ENCODE results near the gene MYH15. TPM values are rescaled to one million over a fixed set of nuclear protein-coding genes. Genes with fewer than 3 reads are reported as not detected.

The MYH15 gene
- total and polyA plus RNA-seq, 7 donors: under 0.01 to 0.60 (median 0.31) TPM; not detected in 3

DNA sequence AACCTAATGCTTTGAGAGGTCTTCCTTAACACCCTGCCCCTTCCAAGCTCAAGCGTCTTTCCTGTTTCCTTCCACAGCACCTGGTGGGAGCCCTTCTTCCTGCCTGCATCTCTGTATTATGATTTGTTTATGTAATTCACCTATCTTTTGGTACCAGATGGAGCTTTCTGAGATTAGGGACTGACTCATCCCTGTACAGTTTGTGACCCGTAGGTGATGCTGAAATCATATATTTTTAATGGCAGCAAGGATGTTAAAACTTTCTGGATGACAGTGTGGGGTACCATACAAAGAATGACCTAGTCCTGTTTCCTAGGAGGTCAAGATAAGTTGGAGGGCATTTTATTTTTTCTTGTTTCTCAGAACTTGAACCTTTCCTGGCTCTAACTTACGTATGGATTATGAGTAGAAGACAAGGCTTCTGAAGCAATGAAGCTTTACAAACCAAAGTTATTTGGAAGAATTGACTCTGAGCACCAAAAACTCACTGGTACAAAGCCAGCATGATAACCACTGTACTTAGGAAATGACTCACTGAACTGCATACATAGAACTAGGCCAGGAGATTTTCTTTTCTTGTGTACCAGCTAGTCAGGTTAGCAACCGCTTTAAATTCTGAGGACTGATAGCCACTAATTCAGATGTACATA, 167.4 kb downstream of the MYH15 start:
- intact Hi-C loops (cut with DNase I): no loop called here
- H3K4me3 ChIP-seq: no peak overlapping the region
- no peaks in the 10 kb centered on the region for H3K36me3 ChIP-seq
- no peaks in the 10 kb centered on the region for H3K9me3 ChIP-seq
- 62 to 87% methylated on average over 4 of the region's 4 CpGs for WGBS, 2 donors
- TF ChIP-seq, protein P1, sequence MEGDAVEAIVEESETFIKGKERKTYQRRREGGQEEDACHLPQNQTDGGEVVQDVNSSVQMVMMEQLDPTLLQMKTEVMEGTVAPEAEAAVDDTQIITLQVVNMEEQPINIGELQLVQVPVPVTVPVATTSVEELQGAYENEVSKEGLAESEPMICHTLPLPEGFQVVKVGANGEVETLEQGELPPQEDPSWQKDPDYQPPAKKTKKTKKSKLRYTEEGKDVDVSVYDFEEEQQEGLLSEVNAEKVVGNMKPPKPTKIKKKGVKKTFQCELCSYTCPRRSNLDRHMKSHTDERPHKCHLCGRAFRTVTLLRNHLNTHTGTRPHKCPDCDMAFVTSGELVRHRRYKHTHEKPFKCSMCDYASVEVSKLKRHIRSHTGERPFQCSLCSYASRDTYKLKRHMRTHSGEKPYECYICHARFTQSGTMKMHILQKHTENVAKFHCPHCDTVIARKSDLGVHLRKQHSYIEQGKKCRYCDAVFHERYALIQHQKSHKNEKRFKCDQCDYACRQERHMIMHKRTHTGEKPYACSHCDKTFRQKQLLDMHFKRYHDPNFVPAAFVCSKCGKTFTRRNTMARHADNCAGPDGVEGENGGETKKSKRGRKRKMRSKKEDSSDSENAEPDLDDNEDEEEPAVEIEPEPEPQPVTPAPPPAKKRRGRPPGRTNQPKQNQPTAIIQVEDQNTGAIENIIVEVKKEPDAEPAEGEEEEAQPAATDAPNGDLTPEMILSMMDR (IDR thresholded peaks at IDR 0.05): no peak
- TF ChIP-seq EP300 (IDR thresholded peaks at IDR 0.05): no peak
- no peak for TF ChIP-seq POLR2AphosphoS5 (IDR thresholded peaks at IDR 0.05)
- TF ChIP-seq POLR2A (IDR thresholded peaks at IDR 0.05): no peak
- no peaks in the 10 kb centered on the region for H3K4me1 ChIP-seq
- H3K27ac ChIP-seq: no peak overlapping the region
- no peaks in the 10 kb centered on the region for H3K27me3 ChIP-seq
- DNase-seq: no peak

DNA sequence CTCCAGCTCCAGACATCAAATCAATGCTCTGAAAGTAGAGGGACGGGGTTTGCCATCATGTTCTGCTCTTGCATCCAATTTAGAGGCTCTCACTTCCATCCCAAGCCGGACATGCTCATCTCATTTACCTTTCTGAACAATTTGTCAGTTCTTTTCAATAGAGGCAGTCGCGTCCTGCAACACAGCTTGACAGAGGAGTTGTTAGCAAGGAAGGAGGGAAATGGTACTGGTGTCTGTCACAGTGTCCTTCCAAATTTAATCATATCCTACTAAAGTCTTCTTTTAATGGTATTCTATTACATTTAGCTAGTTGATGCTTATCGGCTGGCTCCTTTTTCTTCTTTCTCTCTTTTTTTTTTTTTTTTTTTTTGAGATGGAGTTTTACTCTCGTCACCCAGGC, 168.5 kb downstream of the MYH15 start:
- H3K9me3 ChIP-seq: no peaks in the 10 kb centered on the region
- no peak overlapping the region for H3K4me3 ChIP-seq
- H3K4me1 ChIP-seq: no peaks in the 10 kb centered on the region
- H3K36me3 ChIP-seq: no peaks in the 10 kb centered on the region
- H3K27ac ChIP-seq: no peak overlapping the region
- no peak for TF ChIP-seq EP300 (IDR thresholded peaks at IDR 0.05)
- 72 to 96% methylated on average over 6 of the region's 6 CpGs for WGBS, 2 donors
- no peak for DNase-seq
- intact Hi-C loops (cut with DNase I): no loop called here
- no peaks in the 10 kb centered on the region for H3K27me3 ChIP-seq

DNA sequence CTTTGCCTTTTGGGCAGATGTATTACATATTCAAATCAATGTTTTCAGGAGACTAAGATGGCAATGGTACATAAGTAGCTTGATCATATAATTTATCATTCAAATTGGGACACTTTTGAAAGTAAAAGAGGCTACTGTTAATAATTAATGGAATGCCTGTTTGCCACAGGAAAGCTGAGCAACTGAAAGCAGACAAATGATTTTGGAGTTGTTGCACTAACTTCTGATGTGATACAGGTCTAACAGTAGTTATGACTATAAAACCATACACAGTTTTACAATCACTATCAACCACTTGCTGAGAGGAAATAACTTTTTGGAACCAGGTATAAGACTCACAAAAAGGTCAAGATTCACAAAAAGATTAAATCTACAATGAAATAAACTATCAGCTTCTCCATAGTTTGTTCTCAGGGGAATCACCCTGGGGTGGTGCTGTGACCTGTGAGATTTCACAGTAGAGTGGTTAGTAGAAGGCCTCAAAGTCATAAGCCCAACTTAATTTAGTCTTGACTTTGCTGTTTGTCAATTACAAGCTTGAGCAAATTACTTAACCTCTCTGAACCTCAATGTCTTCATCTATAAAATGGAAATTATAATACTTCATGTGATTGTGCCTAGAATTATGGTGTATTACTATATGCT, 171.4 kb downstream of the MYH15 start:
- intact Hi-C loops (cut with DNase I): no loop called here
- no peak overlapping the region for H3K27ac ChIP-seq
- no peaks in the 10 kb centered on the region for H3K4me1 ChIP-seq
- H3K27me3 ChIP-seq: no peaks in the 10 kb centered on the region
- TF ChIP-seq EP300 (IDR thresholded peaks at IDR 0.05) (no peak), POLR2AphosphoS5 (IDR thresholded peaks at IDR 0.05) (no peak), POLR2A (IDR thresholded peaks at IDR 0.05) (no peak)
- TF ChIP-seq, protein P1 (IDR thresholded peaks at IDR 0.05): no peak
- H3K9me3 ChIP-seq: no peaks in the 10 kb centered on the region
- no peaks in the 10 kb centered on the region for H3K36me3 ChIP-seq
- no peak overlapping the region for H3K4me3 ChIP-seq
- no peak for DNase-seq

DNA sequence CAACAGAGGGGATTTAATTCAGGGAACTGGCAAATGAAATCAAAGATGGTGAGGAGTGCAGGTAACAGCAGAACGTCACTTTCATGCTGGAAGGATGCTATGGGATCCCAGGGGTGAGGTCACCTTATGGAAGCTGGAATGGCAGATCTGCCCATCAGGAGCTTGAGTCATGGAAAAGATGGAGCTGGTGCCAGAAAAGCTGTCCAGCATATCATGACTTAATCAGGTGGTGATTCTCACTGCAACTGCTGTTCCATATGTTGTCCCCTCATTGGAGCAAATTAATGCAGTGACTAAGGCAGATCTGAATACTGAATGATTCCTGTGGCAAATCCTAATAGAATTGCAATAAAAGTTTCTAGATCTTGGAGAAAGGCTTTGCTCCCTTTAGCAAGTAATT, 175.7 kb downstream of the MYH15 start:
- 91 to 99% methylated on average over 1 of the region's 1 CpG for WGBS, 2 donors
- TF ChIP-seq EP300 (IDR thresholded peaks at IDR 0.05): no peak
- TF ChIP-seq POLR2AphosphoS5 (IDR thresholded peaks at IDR 0.05): no peak
- TF ChIP-seq POLR2A (IDR thresholded peaks at IDR 0.05): no peak
- TF ChIP-seq, protein P1 (IDR thresholded peaks at IDR 0.05): no peak

DNA sequence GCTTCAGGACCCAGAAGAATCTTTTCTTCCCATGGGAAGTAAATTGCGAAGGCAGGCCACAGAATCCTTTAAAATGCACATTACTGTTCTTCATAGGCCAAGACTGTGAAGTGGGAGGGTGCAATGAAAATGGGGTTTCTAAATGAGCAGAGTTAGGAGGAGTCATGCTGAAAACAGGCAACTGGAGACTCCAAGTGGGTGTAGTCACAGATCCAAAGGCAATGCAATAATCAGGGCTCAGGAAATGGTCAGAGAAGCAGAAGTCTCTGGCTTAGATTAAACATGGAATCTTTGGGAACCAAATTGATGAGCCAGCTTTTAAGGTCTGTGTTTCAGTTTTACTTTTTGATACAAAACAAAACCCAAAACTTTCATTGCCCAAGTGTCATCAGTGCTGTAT, 176.4 kb downstream of the MYH15 start:
- Histone ChIP-seq H3K27ac (no peak overlapping the region), H3K9me3 (no peaks in the 10 kb centered on the region), H3K36me3 (no peaks in the 10 kb centered on the region), H3K4me1 (peaks cover 0 to 7% (median 0%) of the 10 kb centered on the region in 4 donors), H3K4me3 (no peak overlapping the region), H3K27me3 (no peaks in the 10 kb centered on the region)
- no peak for DNase-seq
- WGBS, 2 donors: 96 to 98% methylated on average over 1 of the region's 1 CpG
- intact Hi-C loops (cut with DNase I): no loop called here
- TF ChIP-seq EP300 (IDR thresholded peaks at IDR 0.05): no peak
- no peak for TF ChIP-seq POLR2A (IDR thresholded peaks at IDR 0.05)
- TF ChIP-seq, protein P1 (IDR thresholded peaks at IDR 0.05): no peak
- TF ChIP-seq POLR2AphosphoS5 (IDR thresholded peaks at IDR 0.05): no peak

More for the DNA sequence above, 175.7 kb downstream of the MYH15 start:
- no peak overlapping the region for H3K27ac ChIP-seq
- intact Hi-C loops (cut with DNase I): no loop called here
- H3K9me3 ChIP-seq: no peaks in the 10 kb centered on the region
- no peak for DNase-seq
- peaks cover 0 to under 1% (median 0%) of the 10 kb centered on the region in 4 donors for H3K4me1 ChIP-seq
- H3K4me3 ChIP-seq: no peak overlapping the region
- no peaks in the 10 kb centered on the region for H3K27me3 ChIP-seq
- H3K36me3 ChIP-seq: no peaks in the 10 kb centered on the region
